ENCODE data around the gene VMP1.
"Not testable (repeated sequence)": the region's sequence is repeated elsewhere in the genome, so short reads cannot be mapped to it uniquely, and the experiment has no call there.

VMP1 gene

DNA sequence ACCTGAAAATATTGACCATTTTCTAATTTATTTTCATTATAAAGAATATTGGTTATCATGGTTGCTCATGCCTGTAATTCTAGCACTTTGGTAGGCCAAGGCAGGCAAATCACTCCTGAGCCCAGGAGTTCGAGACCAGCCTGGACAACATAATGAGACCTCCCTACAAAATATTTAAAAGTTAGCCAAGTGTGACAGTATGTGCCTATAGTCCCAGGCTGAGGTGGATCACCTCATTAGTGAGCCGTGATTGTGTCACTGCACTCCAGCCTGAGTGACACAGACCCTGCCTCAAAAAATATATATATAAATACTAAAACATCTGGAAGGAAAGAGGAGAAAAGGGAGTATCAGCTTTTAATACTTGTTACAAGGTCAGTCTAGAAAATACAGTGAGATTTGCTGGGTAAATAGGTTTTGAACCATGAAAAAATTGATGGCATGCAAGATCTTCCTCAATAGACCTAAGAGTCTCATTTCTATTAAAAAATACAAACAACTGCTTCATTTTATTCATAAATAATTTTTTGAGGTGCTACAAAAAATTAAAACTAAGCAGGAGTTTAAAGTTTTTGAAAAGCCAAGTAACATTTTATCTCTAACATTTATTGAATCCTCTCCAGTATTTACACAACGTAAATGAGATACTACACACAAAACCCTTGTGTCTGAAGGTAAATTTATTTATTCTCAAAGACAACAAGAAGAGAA is 137.6 kb downstream of the VMP1 start:
- no peak for DNase-seq

DNA sequence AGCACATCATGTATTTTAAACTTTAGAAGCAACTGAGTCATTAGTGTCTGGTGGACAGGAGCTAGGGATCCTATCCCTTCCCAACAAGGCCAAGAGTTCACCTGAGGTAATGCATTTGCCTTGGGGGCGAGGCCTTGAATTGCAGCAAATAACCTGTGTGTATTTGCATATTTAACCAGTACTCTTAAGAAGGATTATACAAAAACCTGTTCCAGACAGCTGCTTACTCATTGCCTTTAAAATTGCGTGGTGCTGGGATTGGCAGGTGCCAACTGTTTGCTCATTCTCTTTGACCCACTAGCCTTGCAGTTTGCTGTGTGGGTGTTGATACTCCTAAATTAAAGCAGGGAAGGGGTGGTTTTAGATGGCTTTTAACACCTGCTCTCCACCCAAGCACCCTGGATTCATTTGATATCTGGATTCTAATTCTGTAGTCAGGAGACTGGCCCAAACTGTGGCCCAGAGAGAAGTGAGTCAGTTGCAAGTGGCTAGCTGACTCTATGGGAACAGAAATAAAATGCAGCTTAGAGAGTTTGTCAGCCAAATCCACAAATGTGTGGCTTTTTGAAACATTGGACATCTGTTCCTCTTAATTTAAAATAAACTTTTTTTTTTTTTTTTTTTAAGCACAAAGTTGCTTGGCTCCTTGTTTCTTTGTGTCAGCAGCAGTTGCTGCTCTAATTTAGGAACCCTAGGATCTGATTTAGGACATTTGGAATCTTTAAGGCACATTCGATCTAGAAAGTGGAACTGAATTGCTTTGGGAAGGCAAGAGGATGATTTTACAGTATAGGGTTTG is 138.3 kb downstream of the VMP1 start:
- DNase-seq, result no peak

DNA sequence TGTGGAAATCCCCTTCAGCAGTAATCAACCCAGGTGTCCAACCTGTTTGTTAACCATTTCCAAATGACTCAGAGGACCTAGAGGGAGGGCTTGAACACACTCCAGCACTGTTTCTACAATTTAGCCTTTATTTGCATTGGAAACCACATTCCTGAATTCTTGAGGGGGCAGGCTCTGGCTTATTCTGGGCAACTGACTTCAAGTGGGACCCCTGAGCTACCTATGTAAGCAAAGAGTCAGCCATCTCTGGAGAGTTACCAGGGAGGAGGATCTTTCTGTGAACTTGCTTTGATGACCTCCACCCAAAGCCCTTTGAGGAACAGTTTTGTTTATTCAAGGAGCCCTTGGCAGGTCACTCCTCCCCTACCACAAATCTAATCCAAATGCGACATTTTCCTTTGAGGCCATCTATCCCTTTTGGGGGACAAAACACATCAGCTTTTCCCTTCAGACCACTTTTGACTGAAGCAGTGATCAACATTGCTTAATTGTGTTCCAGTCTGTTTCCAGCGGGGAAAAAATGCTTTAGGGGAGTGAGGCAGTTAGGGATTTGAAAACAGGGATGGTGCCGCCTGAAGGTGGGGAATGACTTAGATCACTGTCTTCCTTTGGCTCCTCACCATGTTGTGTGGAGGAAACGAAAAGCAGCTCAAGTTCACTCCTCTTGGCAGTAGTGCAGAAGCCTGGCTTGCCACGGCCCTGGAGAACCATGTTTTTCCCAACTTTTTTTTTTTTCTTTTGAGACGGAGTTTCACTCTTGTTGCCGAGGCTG is 139.1 kb downstream of the VMP1 start:
- no peak for DNase-seq

DNA sequence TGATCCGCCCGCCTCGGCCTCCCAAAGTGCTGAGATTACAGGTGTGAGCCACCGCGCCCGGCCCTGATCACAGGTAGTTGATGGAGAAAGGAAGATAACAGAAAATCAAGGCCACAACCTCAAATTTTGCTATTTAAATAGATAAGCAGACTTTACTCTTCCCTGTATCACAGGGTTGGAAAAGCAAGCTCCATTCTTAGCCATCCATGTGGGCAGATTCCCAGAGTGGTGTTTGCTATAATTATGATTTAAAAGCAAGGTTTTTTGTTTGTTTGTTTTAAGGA is 140.9 kb downstream of the VMP1 start:
- no peak for DNase-seq

DNA sequence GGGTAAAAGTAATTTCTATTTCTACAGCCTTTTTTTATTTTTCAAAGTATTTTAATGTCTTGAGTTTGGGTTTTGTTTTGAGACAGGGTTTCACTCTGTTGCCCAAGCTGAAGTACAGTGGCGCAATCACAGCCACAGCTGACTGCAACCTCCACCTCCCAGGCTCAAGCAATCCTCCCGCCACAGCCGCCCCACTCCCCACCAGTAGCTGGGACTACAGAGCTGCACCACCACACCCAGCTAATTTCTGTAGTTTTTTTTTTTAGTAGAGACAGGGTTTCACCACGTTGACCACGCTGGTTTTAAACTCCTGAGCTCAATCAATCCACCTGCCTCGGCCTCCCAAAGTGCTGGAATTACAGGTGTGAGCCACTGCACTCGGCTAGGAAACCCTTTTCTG is 141.3 kb downstream of the VMP1 start:
- DNase-seq, result no peak

DNA sequence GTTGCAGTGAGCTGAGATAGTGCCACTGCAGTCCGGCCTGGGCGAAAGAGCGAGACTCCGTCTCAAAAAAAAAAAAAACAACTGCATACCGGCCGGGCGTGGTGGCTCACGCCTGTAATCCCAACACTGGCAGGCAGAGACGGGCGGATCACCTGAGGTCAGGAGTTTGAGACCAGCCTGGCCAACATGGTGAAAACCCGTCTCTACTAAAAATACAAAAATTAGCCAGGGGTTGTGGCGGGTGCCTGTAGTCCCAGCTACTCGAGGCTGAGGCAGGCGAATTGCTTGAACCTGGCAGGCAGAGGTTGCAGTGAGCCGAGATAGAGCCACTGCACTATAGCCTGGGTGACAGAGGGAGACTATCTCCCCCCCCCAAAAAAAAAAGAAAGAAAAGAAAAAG is 142.9 kb downstream of the VMP1 start:
- DNase-seq, result not testable (repeated sequence)

DNA sequence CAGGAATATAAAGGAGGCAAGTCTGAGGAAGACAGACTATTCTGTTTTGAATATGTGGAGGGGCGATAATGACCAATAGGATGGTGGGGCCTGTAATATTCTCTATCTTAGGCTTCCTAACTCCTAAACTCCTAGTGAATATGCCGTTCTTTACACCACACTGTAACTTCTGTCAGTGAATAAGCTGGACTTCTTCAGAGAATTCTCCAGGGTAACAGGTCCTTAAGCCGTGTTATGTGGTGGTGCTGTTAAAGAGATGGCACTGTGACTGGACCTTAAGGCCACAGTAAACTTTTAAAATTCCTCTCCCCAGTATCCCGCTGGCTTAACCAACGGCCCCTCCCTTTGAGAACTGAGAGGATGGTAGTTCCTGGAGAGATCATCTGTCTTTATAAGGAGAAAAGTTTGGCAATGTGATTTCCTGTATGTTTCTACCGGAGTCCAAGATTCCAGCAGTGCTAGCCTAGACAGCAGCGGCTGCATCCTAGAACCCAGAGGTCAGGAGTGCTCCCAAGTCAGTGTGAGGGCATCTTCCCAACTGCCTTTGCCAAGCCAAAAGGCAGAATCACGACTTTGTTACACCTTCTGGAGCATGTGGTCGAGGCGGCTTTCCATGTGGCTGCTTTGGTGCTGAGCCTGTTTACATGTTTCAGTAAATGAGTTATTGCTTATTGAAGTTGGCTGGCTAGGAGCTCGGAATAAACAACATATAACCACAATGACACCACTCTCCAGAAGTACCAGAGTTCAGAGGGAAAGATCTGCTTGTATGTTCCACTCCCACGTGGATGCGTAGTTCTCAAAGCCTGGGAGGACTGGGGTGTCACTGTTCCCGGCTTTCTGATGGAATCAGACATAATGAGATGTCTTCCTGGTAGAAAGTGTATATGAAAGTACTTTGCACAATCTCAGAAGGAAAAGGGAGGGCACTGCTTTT is 144.3 kb downstream of the VMP1 start:
- no peak for DNase-seq

DNA sequence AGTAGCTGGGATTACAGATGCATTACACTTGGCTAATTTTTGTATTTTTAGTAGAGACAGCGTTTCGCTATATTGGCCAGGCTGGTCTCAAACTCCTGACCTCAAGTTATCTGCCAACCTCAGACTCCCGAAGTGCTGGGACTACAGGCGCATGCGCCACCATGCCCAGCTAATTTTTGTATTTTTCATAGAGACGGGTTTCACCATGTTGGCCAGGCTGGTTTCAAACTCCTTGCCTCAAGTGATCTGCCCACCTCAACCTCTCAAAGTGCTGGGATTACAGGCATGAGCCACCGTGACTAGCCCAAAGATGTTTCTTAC is 145.4 kb downstream of the VMP1 start:
- DNase-seq, result not testable (repeated sequence)

DNA sequence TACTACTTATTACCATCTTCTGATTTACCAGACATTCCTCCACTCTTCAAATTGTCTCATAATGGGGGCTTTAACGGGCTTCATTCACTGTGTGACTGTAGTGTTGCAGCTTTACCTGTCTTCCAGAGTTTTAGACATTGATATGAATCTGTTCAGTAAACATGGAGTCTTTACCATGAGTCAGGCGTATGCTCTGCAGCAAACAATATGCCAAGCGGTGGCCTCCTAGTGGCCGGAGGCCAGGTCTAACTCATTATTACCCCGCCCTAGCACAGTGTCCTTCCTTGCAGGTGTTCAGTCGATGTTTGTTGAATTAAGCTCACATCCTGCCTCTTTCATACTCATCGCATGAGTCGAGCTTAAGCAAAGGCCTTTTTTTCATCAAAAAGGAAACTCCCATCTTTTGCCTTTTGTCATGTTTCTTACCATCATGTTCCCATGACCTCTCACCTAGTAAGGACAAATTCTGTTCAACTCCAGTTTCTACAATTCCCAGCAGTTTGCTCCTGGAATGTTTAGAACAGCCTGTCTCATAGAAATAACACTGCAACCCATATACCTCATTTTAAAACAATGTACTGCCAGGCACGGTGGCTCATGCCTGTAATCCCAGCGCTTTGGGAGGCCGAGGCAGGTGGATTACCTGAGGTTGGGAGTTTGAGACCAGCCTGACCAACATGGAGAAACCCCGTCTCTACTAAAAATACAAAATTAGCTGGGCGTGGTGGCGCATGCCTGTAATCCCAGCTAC is 145.9 kb downstream of the VMP1 start:
- no peak for DNase-seq

DNA sequence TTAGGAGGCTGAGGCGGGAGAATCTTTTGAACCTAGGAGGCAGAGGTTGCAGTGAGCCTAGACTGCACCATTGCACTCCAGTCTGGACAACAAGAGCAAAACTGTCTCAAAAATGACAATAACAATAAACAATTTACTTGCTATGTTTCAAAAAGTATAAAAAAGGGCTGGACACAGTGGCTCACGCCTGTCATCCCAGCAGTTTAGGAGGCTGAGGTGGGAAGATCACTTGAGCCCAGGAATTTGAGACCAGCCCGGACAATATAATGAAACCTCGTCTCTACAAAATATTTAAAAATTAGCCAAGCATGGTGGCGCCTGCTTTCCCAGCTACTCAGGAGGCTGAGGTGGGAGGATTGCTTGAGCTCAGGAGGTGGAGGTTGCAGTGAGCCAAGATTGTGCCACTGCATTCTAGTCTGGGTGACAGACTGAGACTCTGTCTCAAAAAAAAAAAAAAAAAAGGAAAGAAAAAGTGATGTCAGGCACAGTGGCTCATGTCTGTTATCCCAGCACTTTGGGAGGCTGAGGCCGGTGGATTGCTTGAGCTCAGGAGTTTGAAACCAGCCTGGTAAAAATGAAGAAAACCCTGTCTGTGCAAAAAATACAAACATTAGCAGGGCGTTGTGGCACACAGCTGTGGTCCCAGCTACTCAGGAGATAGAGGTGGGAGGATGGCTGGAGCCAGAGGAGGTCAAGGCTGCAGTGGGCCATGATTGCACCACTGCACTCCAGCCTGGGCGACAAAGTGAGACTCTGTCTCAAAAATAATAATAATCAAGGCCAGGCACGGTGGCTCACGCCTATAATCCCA is 146.7 kb downstream of the VMP1 start:
- not testable (repeated sequence) for DNase-seq

DNA sequence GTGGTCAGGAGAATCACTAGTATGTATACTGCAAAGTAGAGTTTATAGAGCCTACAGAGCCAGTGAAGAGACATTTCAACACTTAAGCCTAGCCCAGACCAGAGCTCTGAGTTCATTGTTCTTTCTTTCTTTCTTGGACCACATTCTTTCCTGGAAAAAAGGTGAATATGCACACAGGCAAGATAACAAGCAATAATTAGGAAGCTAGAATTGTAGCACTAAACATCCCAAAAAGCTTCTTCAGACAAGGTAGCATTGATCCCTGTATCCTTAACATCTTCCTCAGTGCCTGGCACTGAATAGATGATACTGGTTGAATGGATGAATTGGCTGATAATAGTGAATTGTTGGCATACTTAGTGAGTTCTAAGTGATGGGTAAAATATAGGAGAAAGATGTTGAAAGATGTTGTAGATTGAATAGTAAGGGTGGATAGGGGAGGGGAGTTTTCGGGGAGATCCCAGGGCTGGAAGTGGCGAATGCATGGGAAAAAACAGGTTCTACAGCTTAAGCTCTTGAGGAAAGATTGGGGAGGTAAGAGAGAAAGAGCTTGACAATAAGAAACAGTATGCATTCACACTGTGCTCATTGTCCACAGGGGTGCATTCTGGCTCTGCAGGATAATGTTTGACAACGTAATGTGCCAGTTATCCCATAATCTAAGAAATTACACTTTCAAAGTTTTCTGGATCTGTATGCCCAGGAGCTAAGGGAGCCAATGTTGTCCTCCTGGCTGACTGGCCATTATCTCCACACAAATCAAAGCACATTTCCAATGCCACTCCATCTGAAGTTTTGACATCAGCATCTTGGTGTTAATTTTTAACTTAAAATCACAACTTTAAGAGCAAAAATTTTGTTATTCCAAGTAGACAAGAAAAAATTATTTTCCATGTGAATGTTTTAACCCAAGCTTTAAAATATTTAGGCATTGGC is 149.7 kb downstream of the VMP1 start:
- no peak for DNase-seq

DNA sequence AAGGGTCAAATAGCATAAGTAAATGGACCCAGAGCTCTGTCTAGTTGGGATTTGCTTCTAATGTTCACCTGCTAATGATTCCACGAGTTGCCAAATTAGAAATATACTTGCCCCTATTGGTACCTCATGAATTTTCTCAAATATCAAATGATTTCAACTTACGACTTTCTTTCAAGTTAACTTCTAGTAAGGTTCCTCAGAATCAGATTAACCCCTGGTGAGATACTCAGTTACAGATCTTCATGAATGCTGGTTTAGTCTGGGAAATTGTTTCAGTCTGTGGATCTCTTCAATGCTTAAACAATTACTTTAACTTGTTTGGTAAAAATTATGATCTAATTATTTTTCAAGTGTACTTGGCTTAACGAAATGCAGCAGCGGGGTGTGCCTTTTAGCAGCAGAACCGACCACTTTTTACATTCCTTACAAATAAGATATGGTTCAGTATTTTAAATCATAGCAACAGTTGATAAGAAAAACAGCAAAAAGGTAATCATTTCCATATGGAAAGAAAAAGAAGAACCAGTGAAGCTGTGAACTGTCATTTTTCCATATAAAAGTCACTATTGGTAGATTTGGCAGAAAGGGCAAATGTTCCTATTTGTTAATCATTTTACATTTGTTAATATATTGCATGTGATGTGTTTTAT is 150.8 kb downstream of the VMP1 start:
- no peak for DNase-seq

DNA sequence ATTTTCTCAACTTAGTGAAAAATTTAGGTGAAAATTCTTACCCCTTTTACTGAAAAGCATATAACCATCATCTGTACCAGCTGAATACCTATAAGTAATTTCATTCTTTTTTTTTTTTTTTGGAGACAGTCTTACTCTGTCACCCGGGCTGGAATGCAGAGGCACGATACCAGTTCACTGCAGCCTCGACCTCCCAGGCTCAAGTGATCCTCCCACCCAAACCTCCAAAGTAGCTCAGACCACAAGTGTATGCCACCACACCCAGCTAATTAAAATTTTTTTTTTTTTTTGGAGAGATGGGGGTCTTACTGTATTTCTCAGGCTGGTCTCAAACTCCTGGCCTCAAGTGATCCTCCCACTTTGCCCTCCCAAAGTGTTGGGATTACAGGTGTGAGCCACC is 151.5 kb downstream of the VMP1 start:
- DNase-seq, result no peak

DNA sequence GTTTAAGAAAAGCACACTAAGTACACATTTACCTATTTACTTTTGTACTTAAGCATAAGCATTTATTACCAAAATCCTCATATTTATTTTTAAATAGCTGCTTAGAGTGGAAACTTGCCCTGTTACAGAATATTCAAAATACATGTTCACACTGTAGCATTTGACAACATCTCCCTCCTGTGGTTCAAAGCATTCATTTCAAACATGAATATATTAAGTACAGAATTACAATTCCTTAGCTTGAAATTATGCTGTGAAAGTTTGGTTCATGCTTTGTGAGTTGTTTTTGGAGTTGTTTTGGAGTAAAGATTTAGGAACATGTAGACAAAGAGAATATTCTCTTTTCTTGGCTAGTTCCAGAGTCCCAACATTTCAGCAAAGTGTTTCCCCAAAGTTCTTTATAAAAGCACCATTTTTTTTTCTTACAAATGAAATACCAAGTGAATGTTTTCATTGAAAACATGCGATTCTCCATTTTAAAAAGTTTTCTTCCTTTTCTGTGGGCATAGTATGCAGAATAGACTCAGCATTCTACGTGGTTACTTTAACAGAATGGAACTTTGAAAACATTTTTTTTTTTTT is 152.1 kb downstream of the VMP1 start:
- DNase-seq, result no peak

DNA sequence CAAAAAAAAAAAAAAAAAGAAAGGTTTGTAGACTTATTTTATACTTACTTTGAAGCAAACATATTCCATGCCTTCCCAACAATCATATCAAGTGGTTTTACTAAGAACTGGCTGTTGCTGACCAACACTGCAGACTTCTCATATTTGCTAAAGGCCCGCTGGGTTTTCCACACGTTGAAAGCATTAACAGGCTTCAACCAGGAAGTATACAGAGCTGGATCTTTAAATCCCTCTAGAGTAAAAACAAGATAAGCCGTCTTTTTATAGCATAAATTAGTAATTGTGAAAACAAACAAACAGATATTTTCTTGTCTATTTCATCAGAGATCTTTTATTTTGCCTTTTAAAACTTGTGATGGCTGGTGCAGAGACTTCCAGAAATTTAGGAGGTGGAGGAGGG is 156.2 kb downstream of the VMP1 start:
- no peak for DNase-seq

DNA sequence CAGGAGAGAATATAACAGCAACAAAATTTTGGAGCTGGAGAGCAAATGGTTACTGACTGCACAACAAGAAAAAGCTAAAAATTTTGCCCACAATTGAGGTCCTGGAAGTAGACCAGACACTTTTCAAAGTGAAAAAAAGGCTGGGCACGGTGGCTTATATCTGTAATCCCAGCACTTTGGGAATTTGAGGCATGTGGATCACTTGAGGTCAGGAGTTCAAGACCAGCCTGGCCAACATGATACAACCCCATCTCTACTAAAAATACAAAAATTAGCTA is 162.4 kb downstream of the VMP1 start:
- DNase-seq, result no peak

DNA sequence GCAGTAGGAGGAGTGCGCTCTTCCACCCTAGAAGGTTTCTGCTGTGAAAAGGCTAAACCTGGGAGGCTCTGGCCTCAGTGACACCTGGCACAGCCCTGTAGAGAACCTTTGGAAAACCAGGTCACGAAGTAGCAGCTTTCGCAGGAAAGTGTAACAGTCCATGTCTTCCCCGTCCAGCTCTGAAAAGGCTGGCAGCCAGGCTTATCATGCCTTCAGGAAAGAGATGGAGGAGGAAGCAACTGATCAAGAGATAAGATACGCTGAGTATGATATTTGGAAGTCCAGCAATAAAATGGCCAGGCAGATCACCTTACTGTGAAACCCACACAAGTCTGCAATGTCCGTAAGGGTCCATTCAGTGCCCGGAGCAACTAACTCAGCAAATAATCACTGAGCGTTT is 163.0 kb downstream of the VMP1 start:
- DNase-seq, result no peak

DNA sequence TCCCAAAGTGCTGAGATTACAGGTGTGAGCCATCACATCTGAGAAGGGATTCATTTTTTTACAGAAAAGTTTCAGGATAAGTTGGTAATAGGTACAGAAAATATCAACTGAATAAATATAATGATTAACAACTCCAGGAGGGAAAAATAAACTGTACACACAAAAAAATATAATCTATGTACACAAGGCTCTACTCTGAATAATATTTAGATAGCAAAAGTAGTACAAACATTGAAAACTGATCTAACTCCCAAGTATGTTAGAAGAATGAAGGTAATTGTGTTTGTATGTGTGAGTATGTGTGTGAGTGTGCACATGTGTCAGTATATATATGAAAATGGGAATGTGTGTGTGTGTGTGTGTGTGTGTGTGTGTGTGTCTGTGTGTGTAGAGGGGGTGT is 164.9 kb downstream of the VMP1 start:
- no peak for DNase-seq

DNA sequence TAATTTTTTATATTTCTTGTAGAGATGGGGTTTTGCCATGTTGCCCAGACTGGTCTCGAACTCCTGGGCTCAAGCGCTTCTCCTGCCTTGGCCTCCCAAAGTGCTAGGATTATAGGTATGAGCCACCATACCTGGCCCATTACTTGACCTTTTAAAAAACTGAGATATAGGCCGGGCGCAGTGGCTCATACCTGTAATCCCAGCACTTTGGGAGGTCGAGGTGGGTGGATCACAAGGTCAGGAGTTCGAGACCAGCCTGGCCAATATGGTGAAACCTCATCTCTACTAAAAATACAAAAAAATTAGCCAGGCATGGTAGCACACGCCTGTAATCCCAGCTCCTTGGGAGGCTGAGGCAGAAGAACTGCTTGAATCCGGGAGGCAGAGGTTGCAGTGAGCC is 166.0 kb downstream of the VMP1 start:
- DNase-seq, result not testable (repeated sequence)

DNA sequence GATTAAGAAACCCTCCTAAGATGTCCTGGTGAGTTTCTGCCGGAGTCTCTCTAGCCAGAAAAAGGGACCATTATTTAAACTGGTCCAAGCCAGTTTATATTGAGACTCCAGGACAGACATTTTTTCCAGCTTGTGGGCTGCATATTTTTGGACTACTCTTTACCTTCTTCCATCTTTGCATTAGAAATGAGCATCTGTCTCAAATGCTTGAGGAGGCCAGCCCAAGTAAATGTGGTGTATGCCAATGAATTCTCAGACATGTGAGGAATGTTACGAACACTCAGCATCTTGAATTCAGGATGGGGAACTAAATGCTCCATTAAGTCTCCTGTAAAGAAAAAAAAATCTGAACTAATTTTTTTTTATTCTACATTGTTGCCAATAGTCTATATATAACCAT is 166.9 kb downstream of the VMP1 start:
- no peak for DNase-seq
